ENCODE data around the gene POTEM.
"Not testable (repeated sequence)": the region's sequence is repeated elsewhere in the genome, so short reads cannot be mapped to it uniquely, and the experiment has no call there.

POTEM gene

DNA sequence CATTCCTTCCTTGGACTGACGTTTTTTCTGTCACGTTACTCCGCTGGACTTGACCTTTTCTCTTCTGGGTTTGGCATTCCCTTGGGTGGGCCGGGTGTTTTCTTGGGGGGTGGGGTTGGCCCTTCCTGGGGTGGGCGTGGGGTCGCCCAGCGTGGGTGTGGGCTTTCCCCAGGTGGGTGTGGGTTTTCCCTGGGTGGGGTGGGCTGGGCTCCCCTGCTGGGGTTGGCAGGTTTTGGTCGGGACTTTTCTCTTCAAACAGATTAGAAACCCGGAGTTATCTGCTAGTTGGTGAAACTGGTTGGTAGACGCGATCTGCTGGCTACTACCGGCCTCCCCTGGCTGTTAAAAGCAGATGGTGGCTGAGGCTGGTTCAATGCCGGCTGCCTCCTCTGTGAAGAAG, at the start of gene POTEM:
Gene POTEM, plus strand, starts transcription at position 301 of the 400 bp plus-strand sequence. Its CDS starts 52 bp downstream, at position 353.
- in situ Hi-C loops (cut with MboI; ENCODE audit: low pct_unique_long_range_greater_than_20kb, low sequenced_read_pairs, unreplicated experiment); DNase-seq (ENCODE audit: low spot score): not testable (repeated sequence)

- DNase-seq (ENCODE audit: low spot score); in situ Hi-C loops (cut with MboI; ENCODE audit: low pct_unique_long_range_greater_than_20kb, low sequenced_read_pairs, unreplicated experiment): not testable (repeated sequence)
These were observed 48.9 kb upstream of the POTEM start for GRCh38 chr14:18918345-18918744.

DNA sequence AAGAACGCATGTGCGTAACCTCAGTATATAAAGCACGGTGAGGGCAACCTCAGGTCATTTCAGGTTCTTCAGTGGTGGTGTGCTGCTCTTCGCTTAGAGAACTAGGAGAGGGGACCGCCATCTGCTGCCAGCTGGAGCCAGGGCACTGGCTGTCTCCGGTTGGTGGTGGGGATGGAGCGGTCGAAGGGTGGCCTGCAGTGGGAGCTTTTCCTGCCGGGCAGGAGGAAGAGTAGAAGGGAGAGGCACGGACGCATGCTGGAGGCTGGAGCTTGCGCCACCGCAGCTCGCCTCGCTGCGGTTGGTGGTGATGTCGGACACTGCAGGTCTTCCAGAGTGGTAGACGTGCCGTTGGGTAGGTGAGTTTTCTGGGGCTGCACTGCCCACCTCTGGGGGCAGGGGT, 47.2 kb upstream of the POTEM start:
- DNase-seq (ENCODE audit: low spot score); in situ Hi-C loops (cut with MboI; ENCODE audit: low pct_unique_long_range_greater_than_20kb, low sequenced_read_pairs, unreplicated experiment): not testable (repeated sequence)

- in situ Hi-C loops (cut with MboI; ENCODE audit: low pct_unique_long_range_greater_than_20kb, low sequenced_read_pairs, unreplicated experiment); DNase-seq (ENCODE audit: low spot score): not testable (repeated sequence)
These were observed 46.1 kb upstream of the POTEM start for GRCh38 chr14:18921055-18921701.

DNA sequence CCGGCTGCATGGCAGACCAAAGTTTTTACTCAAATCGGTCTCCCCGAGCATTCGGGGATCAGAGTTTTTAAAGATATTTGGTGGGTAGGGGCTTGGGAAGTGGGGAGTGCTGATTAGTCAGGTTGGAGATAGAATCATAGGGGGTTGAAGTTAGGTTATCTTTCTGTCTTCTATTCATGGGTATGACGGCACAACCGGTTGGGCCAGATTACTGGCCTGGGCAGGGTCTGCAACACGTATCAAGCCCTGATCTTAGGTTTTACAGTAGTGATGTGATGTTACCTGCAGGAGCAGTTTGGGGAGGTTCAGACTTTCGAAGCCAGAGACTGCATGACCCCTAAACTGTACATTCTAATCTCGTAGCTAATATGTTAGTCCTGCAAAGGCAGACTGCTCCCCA, 30.4 kb upstream of the POTEM start:
- DNase-seq (ENCODE audit: low spot score); in situ Hi-C loops (cut with MboI; ENCODE audit: low pct_unique_long_range_greater_than_20kb, low sequenced_read_pairs, unreplicated experiment): not testable (repeated sequence)

GRCh38 chr14:18938733-18939132, 28.5 kb upstream of the POTEM start:
- in situ Hi-C loops (cut with MboI; ENCODE audit: low pct_unique_long_range_greater_than_20kb, low sequenced_read_pairs, unreplicated experiment); DNase-seq (ENCODE audit: low spot score): not testable (repeated sequence)

DNA sequence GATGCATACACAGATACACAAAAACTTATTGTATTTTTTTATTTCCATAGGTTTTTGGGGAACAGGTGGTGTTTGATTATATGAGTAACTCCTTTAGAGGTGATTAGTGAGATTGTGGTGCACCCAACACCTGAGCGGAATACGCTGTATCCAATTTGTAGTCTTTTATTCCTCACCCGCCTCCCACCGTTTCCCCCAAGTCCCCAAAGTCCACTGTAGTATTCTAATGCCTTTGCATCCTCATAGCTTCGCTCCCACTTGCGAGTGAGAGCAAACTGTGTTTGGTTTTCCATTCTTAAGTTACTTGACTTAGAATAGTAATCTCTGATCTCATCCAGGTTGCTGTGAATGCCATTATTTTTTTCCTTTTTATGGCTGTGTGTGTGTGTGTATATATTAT, 17.3 kb upstream of the POTEM start:
- DNase-seq (ENCODE audit: low spot score); in situ Hi-C loops (cut with MboI; ENCODE audit: low pct_unique_long_range_greater_than_20kb, low sequenced_read_pairs, unreplicated experiment): not testable (repeated sequence)

DNA sequence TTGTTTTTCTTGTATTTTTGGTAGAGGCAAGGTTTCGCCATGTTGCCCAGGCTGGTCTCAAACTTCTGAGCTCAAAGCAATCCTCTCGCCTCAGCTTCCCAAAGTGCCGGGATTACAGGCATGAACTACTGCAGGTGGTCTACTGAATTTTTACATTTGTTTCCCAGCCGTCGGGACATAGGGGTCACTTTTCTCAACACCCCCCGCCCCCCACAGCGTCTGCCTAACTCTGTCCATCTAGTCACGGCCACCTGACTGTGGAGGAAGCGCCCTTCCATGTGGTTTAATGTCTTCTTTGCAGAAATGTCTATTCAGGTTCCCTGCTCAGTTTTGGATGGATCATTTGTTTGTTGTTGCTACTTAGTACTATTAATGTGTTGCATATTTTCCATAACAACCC, 14.1 kb upstream of the POTEM start:
- DNase-seq (ENCODE audit: low spot score); in situ Hi-C loops (cut with MboI; ENCODE audit: low pct_unique_long_range_greater_than_20kb, low sequenced_read_pairs, unreplicated experiment): not testable (repeated sequence)

DNA sequence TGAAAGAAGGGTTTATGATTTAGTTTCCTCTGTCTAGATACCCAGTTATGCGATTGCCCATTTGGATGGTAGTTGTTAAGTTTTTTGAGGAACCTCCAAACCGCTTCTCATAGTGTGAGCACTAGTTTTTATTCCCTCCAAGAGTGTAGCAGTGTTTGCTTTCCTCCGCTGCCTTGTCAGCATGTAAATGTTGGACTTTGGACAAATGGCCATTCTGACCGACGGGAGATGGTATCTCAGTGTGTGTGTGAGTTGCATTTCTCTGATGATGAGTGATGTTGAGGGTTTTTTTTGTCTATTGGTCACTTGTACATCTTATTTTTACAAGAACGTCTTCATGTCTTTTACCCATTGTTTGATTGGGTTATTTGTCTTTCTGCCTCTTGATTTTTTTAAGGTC, 11.4 kb upstream of the POTEM start:
- DNase-seq (ENCODE audit: low spot score); in situ Hi-C loops (cut with MboI; ENCODE audit: low pct_unique_long_range_greater_than_20kb, low sequenced_read_pairs, unreplicated experiment): not testable (repeated sequence)

DNA sequence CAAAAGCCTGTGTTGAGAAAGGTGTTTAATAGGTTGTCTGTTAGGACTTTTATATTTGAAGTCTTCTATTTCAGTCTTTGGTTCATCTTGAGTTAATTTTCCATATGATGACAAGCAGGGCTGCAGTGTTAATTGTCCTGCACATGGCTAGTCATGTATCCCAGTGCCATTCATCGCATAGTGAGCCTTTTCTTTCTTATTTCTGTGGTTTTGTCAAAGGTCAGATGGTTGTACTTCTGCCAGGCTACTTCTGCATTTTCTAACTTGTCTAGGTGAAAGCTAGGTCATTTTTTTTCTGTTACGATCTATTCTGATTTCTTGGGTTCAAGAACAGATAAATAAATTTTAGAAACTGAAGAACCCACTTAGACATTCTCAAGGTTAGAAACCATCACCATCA, 5.7 kb upstream of the POTEM start:
- DNase-seq (ENCODE audit: low spot score); in situ Hi-C loops (cut with MboI; ENCODE audit: low pct_unique_long_range_greater_than_20kb, low sequenced_read_pairs, unreplicated experiment): not testable (repeated sequence)

GRCh38 chr14:18962143-18962542, 5.1 kb upstream of the POTEM start:
- in situ Hi-C loops (cut with MboI; ENCODE audit: low pct_unique_long_range_greater_than_20kb, low sequenced_read_pairs, unreplicated experiment); DNase-seq (ENCODE audit: low spot score): not testable (repeated sequence)

DNA sequence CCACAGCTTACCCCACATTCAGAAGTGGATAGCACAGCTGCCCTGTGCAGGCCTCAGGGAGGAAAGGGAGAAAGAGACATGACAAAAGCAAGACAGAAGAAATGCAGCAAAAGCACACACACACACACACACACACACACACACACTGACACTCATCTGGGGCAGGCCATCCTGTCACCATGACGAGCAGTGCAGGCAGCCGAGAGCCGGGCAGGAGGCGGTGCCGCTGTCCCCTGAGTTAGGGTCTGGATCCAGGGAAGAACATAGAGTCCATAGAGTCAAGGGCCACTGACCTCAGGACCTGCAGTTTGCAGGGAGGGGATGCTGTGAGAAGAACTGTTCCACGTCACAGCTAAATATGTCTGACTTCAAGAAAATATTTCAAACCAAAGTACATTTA, 4.0 kb upstream of the POTEM start:
- DNase-seq (ENCODE audit: low spot score); in situ Hi-C loops (cut with MboI; ENCODE audit: low pct_unique_long_range_greater_than_20kb, low sequenced_read_pairs, unreplicated experiment): not testable (repeated sequence)

DNA sequence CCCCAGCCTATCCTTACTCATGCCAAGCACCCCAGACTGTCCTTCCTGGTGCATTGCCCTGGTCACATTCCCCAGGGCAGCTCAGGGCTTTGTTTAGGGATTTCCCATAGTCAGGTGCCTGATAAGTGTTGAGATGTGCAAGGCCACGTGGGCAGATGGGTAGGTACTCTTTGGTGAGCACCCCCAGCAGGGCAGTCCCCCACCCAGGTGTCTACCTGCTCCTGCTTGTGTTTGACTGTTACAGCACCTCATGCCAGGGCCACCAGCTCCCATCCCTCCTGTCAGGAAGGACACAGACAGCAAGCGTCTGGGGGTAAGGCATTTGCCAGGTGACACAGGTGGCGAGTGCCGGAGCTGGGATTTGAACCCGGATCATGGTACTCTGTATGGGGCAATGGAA, 2.4 kb upstream of the POTEM start:
- in situ Hi-C loops (cut with MboI; ENCODE audit: low pct_unique_long_range_greater_than_20kb, low sequenced_read_pairs, unreplicated experiment); DNase-seq (ENCODE audit: low spot score): not testable (repeated sequence)

- in situ Hi-C loops (cut with MboI; ENCODE audit: low pct_unique_long_range_greater_than_20kb, low sequenced_read_pairs, unreplicated experiment), result not testable (repeated sequence)
These were observed 35.3 kb downstream of the POTEM start for GRCh38 chr14:19002566-19002965.

GRCh38 chr14:19006490-19006889, 39.3 kb downstream of the POTEM start:
- DNase-seq (ENCODE audit: low spot score); in situ Hi-C loops (cut with MboI; ENCODE audit: low pct_unique_long_range_greater_than_20kb, low sequenced_read_pairs, unreplicated experiment): not testable (repeated sequence)

More at GRCh38 chr14:19002566-19002965, 35.3 kb downstream of the POTEM start:
- not testable (repeated sequence) for DNase-seq (ENCODE audit: low spot score)

GRCh38 chr14:19007678-19008077, 40.4 kb downstream of the POTEM start:
- DNase-seq (ENCODE audit: low spot score); in situ Hi-C loops (cut with MboI; ENCODE audit: low pct_unique_long_range_greater_than_20kb, low sequenced_read_pairs, unreplicated experiment): not testable (repeated sequence)

DNA sequence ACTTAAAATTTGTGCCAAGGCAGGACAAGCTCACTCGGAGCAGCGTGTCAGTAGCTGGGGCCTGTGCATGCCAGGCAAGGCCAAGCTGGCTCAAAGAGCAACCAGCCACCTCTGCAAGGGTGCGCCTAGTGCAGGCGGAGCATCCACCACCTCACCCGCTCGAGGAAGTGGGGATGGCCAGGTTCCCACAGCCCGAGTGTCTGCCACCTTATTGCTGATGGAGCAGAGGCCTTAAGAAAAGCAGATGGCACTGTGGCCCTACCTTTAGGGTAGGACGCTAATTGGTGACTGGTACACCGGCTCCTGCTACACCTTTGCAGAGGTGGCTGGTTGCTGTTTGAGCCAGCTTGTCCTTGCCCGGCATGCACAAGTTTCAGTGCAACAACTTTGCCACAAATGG, 43.8 kb downstream of the POTEM start:
- in situ Hi-C loops (cut with MboI; ENCODE audit: low pct_unique_long_range_greater_than_20kb, low sequenced_read_pairs, unreplicated experiment); DNase-seq (ENCODE audit: low spot score): not testable (repeated sequence)

DNA sequence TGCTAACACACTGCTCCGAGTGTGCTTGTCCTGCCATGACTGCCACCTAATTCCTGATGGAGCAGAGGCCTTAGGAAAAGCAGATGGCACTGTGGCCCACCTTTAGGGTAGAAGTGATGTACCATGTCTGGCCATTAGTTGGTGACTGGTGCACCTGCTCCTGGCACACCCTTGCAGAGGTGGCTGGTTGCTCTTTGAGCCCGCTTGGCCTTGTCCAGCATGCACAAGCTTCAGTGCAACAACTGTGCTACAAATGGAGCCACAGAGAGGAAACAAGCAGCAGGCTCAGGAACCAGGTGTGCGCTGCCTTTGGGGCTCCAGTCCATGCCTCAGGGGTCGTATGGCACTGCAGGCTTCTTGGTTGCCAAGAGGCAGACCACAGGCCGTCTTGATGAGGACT, 44.5 kb downstream of the POTEM start:
- DNase-seq (ENCODE audit: low spot score); in situ Hi-C loops (cut with MboI; ENCODE audit: low pct_unique_long_range_greater_than_20kb, low sequenced_read_pairs, unreplicated experiment): not testable (repeated sequence)

- DNase-seq (ENCODE audit: low spot score); in situ Hi-C loops (cut with MboI; ENCODE audit: low pct_unique_long_range_greater_than_20kb, low sequenced_read_pairs, unreplicated experiment): not testable (repeated sequence)
These were observed 48.0 kb downstream of the POTEM start for GRCh38 chr14:19015185-19015584.

All from GM13977 (cell line).